H1 (cell line): ENCODE measurements around the gene CAVIN1. TPM values are rescaled to one million over a fixed set of nuclear protein-coding genes. Genes with fewer than 3 reads are reported as not detected.

ENCODE experiments used
- CEBPB ChIP-seq: IDR thresholded peaks from 2 replicates; pipeline ENCODE4 v1.6.1; 2012; ENCODE audit warnings: low read depth, low read length
- CHD7 ChIP-seq: fragments of 300-600 bp; sonication (generic); IDR thresholded peaks from 2 replicates; pipeline ENCODE4 v1.7.1; 2012; ENCODE audit warnings: low read length, moderate library complexity, mild to moderate bottlenecking, inconsistent platforms; ENCODE audit not compliant: insufficient replicate concordance
- FOSL1 ChIP-seq: IDR thresholded peaks from 2 replicates; pipeline ENCODE4 v1.6.1; 2011; ENCODE audit warnings: mild to moderate bottlenecking, low read depth, low read length, moderate library complexity; ENCODE audit not compliant: insufficient read depth
- GTF2F1 ChIP-seq: IDR thresholded peaks from 2 replicates; pipeline ENCODE4 v1.6.1; 2012; ENCODE audit warnings: low read depth, low read length, improper control_type of control experiment, borderline replicate concordance
- RFX5 ChIP-seq: IDR thresholded peaks from 2 replicates; pipeline ENCODE4 v1.6.1; 2011; ENCODE audit warnings: low read depth, low read length, improper control_type of control experiment, borderline replicate concordance
- SIN3A ChIP-seq, 2 experiments: IDR thresholded peaks in 1 of 2; conservative IDR thresholded peaks in 1 of 2; 2 replicates each; pipeline ENCODE4 v1.6.1; 2011 to 2012; ENCODE audit warnings: low read length in 2 of 2, improper control_type of control experiment in 1 of 2, low read depth in 1 of 2, mild to moderate bottlenecking in 1 of 2
- polyA plus RNA-seq, 7 experiments: library from polyadenylated mRNA; depleted of rRNA in 3 of 7; stranded (reverse) in 5 of 7; unstranded in 2 of 7; fragments of >200 nt in 5 of 7; fragments of 200-250 nt in 2 of 7; gene quantifications; 1 replicate in 5 of 7; 2 replicates in 1 of 7; 4 replicates in 1 of 7; pipeline versions ENCODE4 v1.2.1 to v1.2.3, GENCODE V29; 2011 to 2013; ENCODE audit warnings: missing spikeins in 2 of 7, mixed read lengths in 2 of 7
- total RNA-seq: library from RNA; stranded (reverse); fragmentation: NEBNext Ultra II Directional; extraction: Animal tissue kit (Norgen Biotek cat#: 25700); gene quantifications from 2 replicates; pipeline ENCODE4 v1.2.1, GENCODE V29; 2021

CAVIN1 gene
- total and polyA plus RNA-seq, 2 of the 8 experiments (the other 6 are each of a cell fraction or from before 2014, with no cell fraction given) = 16.2 to 41.6 TPM

- no peak for TF ChIP-seq GTF2F1
- TF ChIP-seq SIN3A (conservative IDR thresholded peaks at IDR 0.05 in 1 of 2, IDR thresholded peaks at IDR 0.05 in 1 of 2; ENCODE audit: low read depth in 1 of 2, low read length in 2 of 2) = no peak
- TF ChIP-seq RFX5 = no peak
- no peak for TF ChIP-seq CHD7
- TF ChIP-seq FOSL1 = no peak
- no peak for TF ChIP-seq CEBPB
These were observed 37.3 kb upstream of the CAVIN1 start (continued) for GRCh38 chr17:42460371-42460770.
